HG03095 (cell line): Measurements from ENCODE around the gene MLLT1.

Experiments used
- ATAC-seq: cut with Tn5 transposase; IDR thresholded peaks from one replicate; pipeline ENCODE4 v1.9.1; 2021; ENCODE audit warnings: moderate library complexity; ENCODE audit not compliant: unreplicated experiment

Gene MLLT1

DNA sequence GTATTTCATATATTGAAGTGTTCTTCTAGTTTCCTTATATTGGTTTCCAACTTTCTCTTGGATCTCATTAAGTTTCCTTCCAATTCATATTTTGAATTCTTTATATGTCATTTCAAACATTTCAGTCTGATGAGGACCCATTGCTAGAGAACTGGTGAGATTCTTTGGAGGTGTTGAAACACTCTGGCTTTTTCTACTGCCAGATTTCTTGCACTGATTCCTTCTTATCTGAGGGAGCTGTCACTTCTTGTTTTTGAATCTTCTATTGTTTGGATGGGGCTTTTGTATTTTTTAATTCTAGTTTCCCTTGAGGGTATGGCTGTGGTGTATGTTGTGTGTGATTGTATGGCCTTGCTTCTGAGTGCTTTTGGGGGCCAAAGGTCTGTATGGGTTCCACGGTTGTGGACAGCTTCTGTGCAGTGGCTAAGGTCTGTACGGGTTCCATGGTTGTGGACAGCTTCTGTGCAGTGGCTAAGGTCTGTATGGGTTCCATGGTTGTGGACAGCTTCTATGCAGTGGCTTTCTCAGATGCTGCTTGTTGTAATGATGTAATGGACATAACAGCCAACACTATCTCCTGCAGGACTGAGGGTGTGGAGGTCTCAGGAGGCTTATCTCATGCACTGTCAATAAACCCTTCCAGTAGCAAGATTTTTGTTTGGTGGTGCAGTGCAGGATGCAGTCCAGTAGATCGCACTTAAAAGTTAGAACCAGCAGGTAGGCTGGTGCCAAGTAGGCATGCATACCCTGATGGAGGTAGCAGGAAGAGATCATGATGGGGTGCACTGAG lies 107.5 kb downstream of the MLLT1 start:
- no peak for ATAC-seq

DNA sequence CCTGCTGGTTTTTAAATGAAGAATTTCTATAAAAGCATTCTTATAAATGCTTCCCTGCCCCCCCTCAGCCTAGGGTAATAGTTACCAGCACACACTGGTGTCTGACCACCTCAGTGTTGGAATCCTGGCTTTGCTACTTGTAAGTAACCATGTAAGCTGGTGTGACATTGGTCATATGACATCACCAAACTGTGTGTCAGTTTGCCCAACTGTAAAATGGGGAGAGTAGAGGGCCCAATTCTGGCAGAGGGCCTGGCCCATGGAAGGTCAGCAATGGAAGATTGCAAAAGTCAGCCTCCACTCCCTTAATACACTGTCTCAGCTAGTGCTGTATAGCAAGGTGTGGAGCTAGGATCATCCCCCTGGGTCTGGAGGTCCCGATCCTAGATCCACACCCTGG lies 112.7 kb downstream of the MLLT1 start:
- no peak for ATAC-seq

- ATAC-seq = no peak
These were observed 114.8 kb downstream of the MLLT1 start for GRCh38 chr19:6164906-6165531.

- ATAC-seq = no peak
These were observed 118.4 kb downstream of the MLLT1 start for GRCh38 chr19:6161271-6161850.
